Activated T-helper 1 cell treated with anti-CD3 and anti-CD28 coated beads, Interleukin-12 subunit alpha, Interleukin-12 subunit beta, Interleukin-2, Interleukin-4 antibody, amounts not matched to agents 30 ng/mL and 10 ng/mL and 1 ng/mL, durations not matched to agents 14 hours and 24 hours and 36 hours (primary cell): ENCODE results near the gene SPTBN1. TPM values are rescaled to one million over a fixed set of nuclear protein-coding genes. Genes with fewer than 3 reads are reported as not detected.

Experiments
- DNase-seq: peaks from one replicate; pipeline ENCODE4 v3.0.0; 2021; ENCODE audit warnings: low spot score
- H3K27ac Mint-ChIP-seq: one replicate; pipeline ENCODE4 v1.8.0; 2021; ENCODE audit warnings: mild to moderate bottlenecking, mixed read lengths
- H3K27me3 Mint-ChIP-seq: one replicate; pipeline ENCODE4 v1.8.0; 2022; ENCODE audit warnings: mild to moderate bottlenecking, moderate library complexity, mixed read lengths; ENCODE audit not compliant: insufficient read depth
- H3K36me3 Mint-ChIP-seq: one replicate; pipeline ENCODE4 v1.8.0; 2021; ENCODE audit warnings: low read depth, mixed read lengths
- H3K4me1 Mint-ChIP-seq: one replicate; pipeline ENCODE4 v1.8.0; 2021; ENCODE audit warnings: low read depth, mixed read lengths
- H3K4me3 Mint-ChIP-seq: one replicate; pipeline ENCODE4 v1.8.0; 2021; ENCODE audit warnings: mild to moderate bottlenecking, moderate library complexity, mixed read lengths
- H3K9me3 Mint-ChIP-seq: one replicate; pipeline ENCODE4 v1.8.0; 2021; ENCODE audit warnings: mixed read lengths
- intact Hi-C: fragments of 100-400 bp; cut with micrococcal nuclease; formaldehyde crosslinking; loops from one replicate; pipeline ENCODE4 v1.15.1; 2024
- total RNA-seq: library from RNA; stranded (reverse); gene quantifications from 2 replicates; pipeline ENCODE4 v1.2.3, GENCODE V29; 2022

The SPTBN1 gene
- total RNA-seq, 1 donor from 2014 or later = 64.2 TPM

GRCh38 chr2:54534625-54535024, 78.5 kb downstream of the SPTBN1 start:
- intact Hi-C loops = no loop called here
- no peak for DNase-seq
- H3K27ac Mint-ChIP-seq = no peak overlapping the region
- no peak overlapping the region for H3K4me3 Mint-ChIP-seq
- peaks cover 11% of the 10 kb centered on the region for H3K4me1 Mint-ChIP-seq
- H3K27me3 Mint-ChIP-seq = peaks cover 9% of the 10 kb centered on the region
- no peaks in the 10 kb centered on the region for H3K9me3 Mint-ChIP-seq
- no peaks in the 10 kb centered on the region for H3K36me3 Mint-ChIP-seq

- Mint-ChIP-seq H3K27ac (no peak overlapping the region), H3K9me3 (no peaks in the 10 kb centered on the region), H3K27me3 (peaks cover 9% of the 10 kb centered on the region), H3K4me3 (no peak overlapping the region), H3K4me1 (peaks cover 6% of the 10 kb centered on the region), H3K36me3 (no peaks in the 10 kb centered on the region)
- DNase-seq = no peak
- intact Hi-C loops = no loop called here
These were observed 79.6 kb downstream of the SPTBN1 start for GRCh38 chr2:54535599-54536195.

- H3K36me3 Mint-ChIP-seq = no peaks in the 10 kb centered on the region
- intact Hi-C loops = no loop called here
- no peaks in the 10 kb centered on the region for H3K9me3 Mint-ChIP-seq
- no peak overlapping the region for H3K27ac Mint-ChIP-seq
- no peak overlapping the region for H3K4me3 Mint-ChIP-seq
- H3K4me1 Mint-ChIP-seq = peaks cover 6% of the 10 kb centered on the region
- DNase-seq = no peak
- H3K27me3 Mint-ChIP-seq = peaks cover 9% of the 10 kb centered on the region
These were observed 80.6 kb downstream of the SPTBN1 start for GRCh38 chr2:54536720-54537119.

GRCh38 chr2:54538537-54538936, 82.4 kb downstream of the SPTBN1 start:
- H3K27ac Mint-ChIP-seq = no peak overlapping the region
- H3K36me3 Mint-ChIP-seq = no peaks in the 10 kb centered on the region
- intact Hi-C loops = no loop called here
- H3K27me3 Mint-ChIP-seq = peaks cover 9% of the 10 kb centered on the region
- H3K9me3 Mint-ChIP-seq = no peaks in the 10 kb centered on the region
- no peak for DNase-seq
- H3K4me1 Mint-ChIP-seq = peaks cover 5% of the 10 kb centered on the region
- no peak overlapping the region for H3K4me3 Mint-ChIP-seq

GRCh38 chr2:54539683-54540082, 83.6 kb downstream of the SPTBN1 start:
- H3K4me1 Mint-ChIP-seq = peaks cover 5% of the 10 kb centered on the region
- peaks cover 9% of the 10 kb centered on the region for H3K27me3 Mint-ChIP-seq
- no peaks in the 10 kb centered on the region for H3K36me3 Mint-ChIP-seq
- no peaks in the 10 kb centered on the region for H3K9me3 Mint-ChIP-seq
- H3K4me3 Mint-ChIP-seq = no peak overlapping the region
- no peak for DNase-seq
- intact Hi-C loops = loop anchor here (2.0 kb wide), 1 partner anchor 13 kb away; no protein-coding TSS in a partner anchor
- H3K27ac Mint-ChIP-seq = no peak overlapping the region

GRCh38 chr2:54540194-54540593, 84.1 kb downstream of the SPTBN1 start:
- Mint-ChIP-seq H3K27me3 (peaks cover 9% of the 10 kb centered on the region), H3K27ac (no peak overlapping the region), H3K4me1 (peaks cover 5% of the 10 kb centered on the region), H3K9me3 (no peaks in the 10 kb centered on the region), H3K36me3 (no peaks in the 10 kb centered on the region), H3K4me3 (no peak overlapping the region)
- no peak for DNase-seq
- intact Hi-C loops = loop anchor here (2.0 kb wide), 1 partner anchor 13 kb away; no protein-coding TSS in a partner anchor

- no peak overlapping the region for H3K27ac Mint-ChIP-seq
- no peaks in the 10 kb centered on the region for H3K36me3 Mint-ChIP-seq
- intact Hi-C loops = loop anchor here (2.0 kb wide), 1 partner anchor 15 kb away; no protein-coding TSS in a partner anchor
- H3K4me1 Mint-ChIP-seq = peaks cover 17% of the 10 kb centered on the region
- no peaks in the 10 kb centered on the region for H3K9me3 Mint-ChIP-seq
- no peak for DNase-seq
- peaks cover 5% of the 10 kb centered on the region for H3K27me3 Mint-ChIP-seq
- H3K4me3 Mint-ChIP-seq = no peak overlapping the region
These were observed 85.9 kb downstream of the SPTBN1 start for GRCh38 chr2:54541995-54542394.

- H3K27ac Mint-ChIP-seq = no peak overlapping the region
- peaks cover 2% of the 10 kb centered on the region for H3K27me3 Mint-ChIP-seq
- intact Hi-C loops = no loop called here
- H3K9me3 Mint-ChIP-seq = no peaks in the 10 kb centered on the region
- DNase-seq = no peak
- no peaks in the 10 kb centered on the region for H3K36me3 Mint-ChIP-seq
- no peak overlapping the region for H3K4me3 Mint-ChIP-seq
- peaks cover 20% of the 10 kb centered on the region for H3K4me1 Mint-ChIP-seq
These were observed 87.7 kb downstream of the SPTBN1 start for GRCh38 chr2:54543733-54544396.

- no peaks in the 10 kb centered on the region for H3K36me3 Mint-ChIP-seq
These were observed 89.7 kb downstream of the SPTBN1 start for GRCh38 chr2:54545702-54546450.

GRCh38 chr2:54546518-54546917, 90.4 kb downstream of the SPTBN1 start:
- Mint-ChIP-seq H3K9me3 (no peaks in the 10 kb centered on the region), H3K36me3 (no peaks in the 10 kb centered on the region), H3K27ac (no peak overlapping the region), H3K27me3 (peaks cover 3% of the 10 kb centered on the region), H3K4me3 (no peak overlapping the region), H3K4me1 (peaks cover 35% of the 10 kb centered on the region)
- intact Hi-C loops = no loop called here
- no peak for DNase-seq

More at GRCh38 chr2:54545702-54546450, 89.7 kb downstream of the SPTBN1 start:
- peaks cover 29% of the 10 kb centered on the region for H3K4me1 Mint-ChIP-seq
- no peak for DNase-seq
- no peak overlapping the region for H3K27ac Mint-ChIP-seq
- intact Hi-C loops = no loop called here
- peaks cover 3% of the 10 kb centered on the region for H3K27me3 Mint-ChIP-seq
- H3K4me3 Mint-ChIP-seq = no peak overlapping the region
- H3K9me3 Mint-ChIP-seq = no peaks in the 10 kb centered on the region

- no peak for DNase-seq
- intact Hi-C loops = no loop called here
These were observed 91.0 kb downstream of the SPTBN1 start for GRCh38 chr2:54546923-54547720.

GRCh38 chr2:54549430-54549829, 93.3 kb downstream of the SPTBN1 start:
- no peaks in the 10 kb centered on the region for H3K9me3 Mint-ChIP-seq
- H3K36me3 Mint-ChIP-seq = no peaks in the 10 kb centered on the region
- peaks cover 54% of the 10 kb centered on the region for H3K4me1 Mint-ChIP-seq
- DNase-seq = no peak
- H3K4me3 Mint-ChIP-seq = no peak overlapping the region
- intact Hi-C loops = no loop called here
- H3K27me3 Mint-ChIP-seq = peaks cover 3% of the 10 kb centered on the region
- H3K27ac Mint-ChIP-seq = no peak overlapping the region

More at GRCh38 chr2:54546923-54547720, 91.0 kb downstream of the SPTBN1 start:
- no peak overlapping the region for H3K27ac Mint-ChIP-seq
- H3K27me3 Mint-ChIP-seq = peaks cover 3% of the 10 kb centered on the region
- H3K36me3 Mint-ChIP-seq = no peaks in the 10 kb centered on the region
- H3K4me1 Mint-ChIP-seq = peaks cover 36% of the 10 kb centered on the region
- H3K9me3 Mint-ChIP-seq = no peaks in the 10 kb centered on the region
- no peak overlapping the region for H3K4me3 Mint-ChIP-seq
